Stimulated activated memory B cell treated with anti-CD40 and anti-IgM and Interleukin-4, amounts not matched to agents 10 μg/mL and 1 μg/mL and 100 μg/mL, for 72 hours (primary cell): ENCODE data around the gene SHF.

Source experiments
- ATAC-seq: fragments of 150-1000 bp; cut with Tn5 transposase; 2 replicates; pipeline ENCODE4 v1.10.0; 2021
- H3K27ac Mint-ChIP-seq: one replicate; pipeline ENCODE4 v1.8.0; 2022; ENCODE audit warnings: mild to moderate bottlenecking, mixed read lengths
- H3K27me3 Mint-ChIP-seq: one replicate; pipeline ENCODE4 v1.8.0; 2022; ENCODE audit warnings: mixed read lengths
- H3K36me3 Mint-ChIP-seq: one replicate; pipeline ENCODE4 v1.8.0; 2022; ENCODE audit warnings: mixed read lengths
- H3K4me1 Mint-ChIP-seq: one replicate; pipeline ENCODE4 v1.8.0; 2022; ENCODE audit warnings: mixed read lengths
- H3K4me3 Mint-ChIP-seq: one replicate; pipeline ENCODE4 v1.8.0; 2022; ENCODE audit warnings: mild to moderate bottlenecking, moderate library complexity, mixed read lengths
- H3K9me3 Mint-ChIP-seq: one replicate; pipeline ENCODE4 v1.8.0; 2022; ENCODE audit warnings: mixed read lengths

The SHF gene

DNA sequence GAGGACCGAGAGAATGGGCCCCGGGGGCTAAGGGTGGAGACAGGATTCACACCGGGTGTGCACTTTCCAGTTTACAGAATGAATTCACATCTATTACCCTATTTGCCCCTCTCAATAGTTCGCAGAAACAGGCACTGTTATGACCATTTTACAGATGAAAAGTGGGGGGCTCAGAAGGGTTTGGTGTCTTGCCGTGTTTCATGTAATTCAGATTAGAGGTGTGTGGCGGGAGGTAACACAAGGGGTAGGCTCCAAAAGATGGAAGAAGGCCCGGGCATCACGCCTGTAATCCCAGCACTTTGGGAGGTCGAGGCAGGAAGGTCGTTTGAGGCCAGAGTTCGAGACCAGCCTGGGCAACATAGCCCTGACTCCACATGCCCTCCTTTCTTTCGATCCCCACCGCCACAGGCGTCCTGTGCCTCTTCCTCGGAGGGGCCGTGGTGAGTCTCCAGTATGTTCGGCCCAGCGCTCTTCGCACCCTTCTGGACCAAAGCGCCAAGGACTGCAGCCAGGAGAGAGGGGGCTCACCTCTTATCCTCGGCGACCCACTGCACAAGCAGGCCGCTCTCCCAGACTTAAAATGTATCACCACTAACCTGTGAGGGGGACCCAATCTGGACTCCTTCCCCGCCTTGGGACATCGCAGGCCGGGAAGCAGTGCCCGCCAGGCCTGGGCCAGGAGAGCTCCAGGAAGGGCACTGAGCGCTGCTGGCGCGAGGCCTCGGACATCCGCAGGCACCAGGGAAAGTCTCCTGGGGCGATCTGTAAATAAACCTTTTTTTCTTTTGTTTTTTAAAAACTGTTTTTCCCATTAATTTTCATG, 70.2 kb downstream of the SHF start:
- Mint-ChIP-seq H3K4me3 (peak overlapping the region; percentile 68), H3K27ac (no peak overlapping the region), H3K36me3 (no peaks in the 10 kb centered on the region), H3K4me1 (peaks cover 47% of the 10 kb centered on the region), H3K27me3 (peaks cover 91% of the 10 kb centered on the region), H3K9me3 (no peaks in the 10 kb centered on the region)
- peak; percentile 1 for ATAC-seq
